NCI-H82 treated with DMSO at 0.1 percent for 48 hours (cell line): Measurements from ENCODE around the gene SNAI1.
"Not testable (repeated sequence)": the region's sequence is repeated elsewhere in the genome, so short reads cannot be mapped to it uniquely, and the experiment has no call there.

Experiments
- DNase-seq: peaks from one replicate; lab custom pipeline; 2025; ENCODE audit not compliant: unreplicated experiment; lab: John Stamatoyannopoulos, UW

Gene SNAI1

DNA sequence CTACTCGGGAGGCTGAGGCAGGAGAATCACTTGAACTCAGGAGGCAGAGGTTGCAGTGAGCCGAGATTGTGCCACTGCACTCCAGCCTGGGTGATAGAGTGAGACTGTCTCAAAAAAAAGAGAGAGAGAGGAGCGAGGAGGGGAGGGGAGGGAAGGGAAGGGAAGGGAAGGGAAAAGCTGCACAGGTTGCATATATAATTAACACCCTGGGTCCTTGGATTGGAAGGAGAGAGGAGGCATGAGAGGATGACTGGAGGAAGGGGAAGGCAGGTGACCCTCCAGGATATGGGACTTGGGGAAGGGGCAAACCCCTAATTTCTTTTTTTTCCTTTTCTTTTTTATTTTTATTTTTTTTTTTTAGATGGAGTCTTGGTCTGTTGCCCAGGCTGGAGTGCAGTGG lies 28.8 kb downstream of the SNAI1 start:
- not testable (repeated sequence) for DNase-seq

DNA sequence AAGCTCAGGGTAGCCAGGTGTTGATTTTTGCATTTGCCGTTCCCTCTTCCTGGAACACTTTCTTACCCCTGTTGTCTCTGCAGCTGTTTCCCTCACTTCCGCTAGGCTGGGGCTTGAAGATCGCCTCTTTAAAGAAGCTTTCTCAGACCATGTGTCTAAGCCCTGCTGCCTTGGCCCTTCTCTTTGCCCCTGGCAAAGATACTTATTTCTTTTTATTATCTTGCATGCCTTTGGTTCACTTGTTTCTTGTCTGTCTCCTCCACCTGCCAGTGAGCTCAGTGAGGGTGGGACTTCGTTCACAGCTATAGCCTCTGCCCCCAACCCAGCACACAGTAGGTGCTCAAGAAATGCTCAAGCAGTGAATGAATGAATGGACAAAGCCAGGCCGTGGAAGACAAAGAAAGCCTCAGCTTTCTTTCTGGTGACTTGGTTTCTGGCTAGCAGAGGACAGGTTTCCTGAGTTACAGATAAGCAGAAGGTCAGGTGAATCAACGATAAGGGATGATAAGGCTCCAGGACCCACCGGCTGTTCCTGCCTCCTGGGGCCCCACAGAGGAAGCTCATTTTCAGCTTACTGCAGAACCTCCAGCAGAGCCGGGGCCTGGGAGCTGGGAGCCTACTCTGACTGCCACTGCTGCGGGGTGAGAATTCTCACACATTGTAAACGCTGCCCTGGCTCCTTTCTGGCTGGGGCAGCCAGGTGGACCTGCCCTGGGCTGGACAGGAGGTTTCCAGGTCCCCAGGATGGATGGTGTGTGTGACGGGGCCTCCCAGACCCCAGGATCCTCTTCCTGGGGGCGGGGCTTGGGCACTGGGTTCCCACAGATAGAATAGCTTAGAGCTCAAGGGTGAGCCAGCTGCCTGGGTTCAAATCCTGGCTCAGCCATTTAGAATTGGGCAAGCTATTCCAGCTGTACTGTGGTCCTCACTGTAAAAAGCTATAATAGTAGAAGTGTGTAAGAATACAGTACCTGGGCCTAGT lies 29.8 kb downstream of the SNAI1 start:
- peak; percentile 28 for DNase-seq

DNA sequence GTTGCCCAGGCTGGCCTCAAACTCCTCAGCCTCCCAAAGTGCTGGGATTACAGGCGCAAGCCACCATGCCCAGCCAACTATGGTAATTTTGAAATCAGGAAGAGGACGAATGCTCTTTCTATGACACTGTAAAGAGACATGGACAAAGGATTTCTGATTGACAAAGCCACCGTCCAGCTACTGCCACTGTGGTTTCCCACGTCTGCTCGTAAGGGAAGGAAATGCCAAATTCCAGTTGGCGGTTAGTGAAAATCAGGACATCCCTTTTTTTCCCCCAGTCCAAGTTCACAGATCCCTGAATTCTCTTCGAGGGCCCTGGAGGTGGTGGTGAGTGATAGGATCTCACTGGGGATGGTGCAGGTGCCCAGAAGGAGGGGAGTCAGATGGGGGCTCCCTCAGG lies 31.2 kb downstream of the SNAI1 start:
- no peak for DNase-seq

DNA sequence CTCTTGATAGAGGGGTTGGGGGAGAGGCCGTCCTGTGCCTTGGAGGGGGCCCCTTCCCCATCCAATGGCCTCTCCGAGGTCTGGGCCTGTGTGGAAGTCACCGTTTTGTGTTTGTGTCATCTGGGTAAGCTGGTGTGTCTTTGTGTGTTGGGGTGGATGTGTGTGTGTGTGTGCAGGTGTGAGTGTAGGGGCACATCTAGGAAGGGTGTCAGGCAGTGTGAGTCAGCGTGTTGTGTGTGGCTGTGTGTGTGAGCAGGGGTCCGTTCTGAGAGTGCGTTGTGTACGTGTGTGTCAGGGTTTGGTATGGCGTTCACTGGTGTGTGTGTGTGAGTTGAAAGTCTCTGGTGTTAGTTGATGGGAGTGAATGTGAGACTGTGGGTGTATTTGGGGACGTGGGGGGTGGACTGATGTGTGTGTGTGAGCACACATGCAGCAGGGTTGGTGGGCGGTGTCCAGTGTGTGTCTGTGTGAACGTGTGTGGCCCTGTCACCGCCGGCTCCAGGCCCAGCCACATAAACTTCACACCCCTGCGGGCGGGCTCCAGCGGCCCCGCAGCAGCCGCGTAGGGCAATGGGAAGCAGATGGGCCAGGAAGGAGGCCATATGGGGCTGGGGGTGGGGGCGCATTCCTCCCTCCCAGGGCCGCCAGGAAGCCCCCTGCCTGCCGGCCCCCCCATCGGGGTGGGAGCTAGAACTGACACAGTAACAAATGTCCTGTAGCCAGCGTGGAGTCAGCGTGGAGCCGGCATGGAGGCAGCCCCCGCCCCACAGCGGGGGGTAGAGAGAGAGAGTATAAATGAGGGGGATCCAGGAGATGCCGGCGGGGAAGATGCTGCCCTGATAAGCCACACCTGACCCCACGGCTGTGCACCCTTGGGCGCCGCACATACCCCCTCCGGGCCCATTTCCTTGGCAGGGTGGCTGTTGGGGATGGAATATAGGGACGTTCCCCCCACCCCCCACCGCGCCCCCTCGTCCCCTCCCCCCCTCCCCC lies 32.1 kb downstream of the SNAI1 start:
- DNase-seq: peak; percentile 85

DNA sequence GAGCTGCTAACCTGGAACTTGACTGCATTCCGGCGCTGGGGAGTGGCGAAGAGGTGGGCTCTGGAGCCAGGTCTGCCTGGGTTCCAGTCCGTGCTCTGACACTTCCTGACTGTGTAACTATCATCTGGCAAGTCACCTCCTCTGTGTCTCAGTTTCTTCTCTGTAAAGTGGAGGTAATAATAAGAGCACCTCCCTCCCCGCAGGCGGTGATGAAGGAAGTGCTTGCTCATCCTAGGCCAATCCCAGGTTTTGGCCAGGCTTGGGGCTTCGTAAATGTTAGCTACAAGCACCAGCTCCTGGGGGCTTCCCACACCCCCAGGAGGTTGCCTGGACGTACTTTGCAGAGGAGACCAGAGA lies 32.8 kb downstream of the SNAI1 start:
- peak; percentile 50 for DNase-seq

DNA sequence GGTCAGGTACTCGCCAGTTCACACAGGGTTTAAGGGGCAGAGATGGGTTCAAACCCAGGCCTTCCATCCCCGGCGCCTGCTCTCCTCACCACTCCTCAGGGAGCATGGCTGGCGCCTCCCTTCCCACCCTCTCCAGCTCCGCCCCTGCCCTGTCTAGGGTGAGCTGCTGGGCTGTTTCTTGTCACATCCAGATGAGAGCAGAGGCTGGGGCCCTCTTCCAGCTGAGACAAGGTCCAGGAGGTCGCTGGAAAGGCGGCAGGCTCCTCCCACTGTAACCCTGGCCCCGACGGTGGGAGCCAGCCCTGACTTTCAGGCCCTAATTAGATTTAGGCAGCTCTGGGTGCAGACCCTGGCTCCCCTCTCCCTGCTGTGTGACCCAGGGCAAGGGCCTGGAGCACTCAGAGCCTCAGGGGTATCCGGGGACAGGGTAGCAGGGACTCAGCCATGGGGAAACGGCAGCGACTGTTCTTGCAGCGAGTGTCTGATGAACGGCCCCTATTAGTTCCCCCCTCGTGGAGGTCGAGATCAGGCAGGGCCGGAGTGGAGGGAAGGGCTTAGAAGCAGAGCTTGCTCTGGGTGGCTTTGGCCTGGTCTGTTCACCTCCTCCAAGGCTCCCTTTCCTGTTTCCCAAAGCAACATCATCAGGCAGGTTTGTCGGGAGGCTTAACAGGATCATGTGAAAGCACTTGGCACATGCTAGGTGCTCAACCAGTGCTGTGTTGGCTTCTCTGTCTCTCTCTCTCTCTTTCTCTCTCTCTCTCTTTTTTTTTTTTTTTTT lies 33.4 kb downstream of the SNAI1 start:
- DNase-seq: peak; percentile 93

DNA sequence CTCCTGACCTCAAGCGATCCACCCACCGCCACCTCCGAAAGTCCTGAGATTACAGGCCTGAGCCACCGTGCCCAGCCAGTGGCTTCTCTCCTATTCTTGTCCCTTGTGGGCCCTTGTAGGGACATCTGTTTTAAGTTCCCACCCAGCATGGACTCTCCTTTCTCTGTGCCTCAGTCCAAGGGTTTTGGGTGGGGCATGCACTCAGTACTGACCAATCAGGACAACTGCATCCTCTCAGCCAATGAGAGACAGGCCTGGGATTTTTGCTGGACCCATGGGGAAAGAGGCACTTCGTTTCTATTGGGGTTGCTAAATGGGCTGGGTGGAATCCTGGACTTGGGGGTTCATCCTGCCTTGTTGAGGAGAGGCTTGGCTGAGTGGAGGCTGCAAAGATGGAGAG lies 34.4 kb downstream of the SNAI1 start:
- DNase-seq: no peak

DNA sequence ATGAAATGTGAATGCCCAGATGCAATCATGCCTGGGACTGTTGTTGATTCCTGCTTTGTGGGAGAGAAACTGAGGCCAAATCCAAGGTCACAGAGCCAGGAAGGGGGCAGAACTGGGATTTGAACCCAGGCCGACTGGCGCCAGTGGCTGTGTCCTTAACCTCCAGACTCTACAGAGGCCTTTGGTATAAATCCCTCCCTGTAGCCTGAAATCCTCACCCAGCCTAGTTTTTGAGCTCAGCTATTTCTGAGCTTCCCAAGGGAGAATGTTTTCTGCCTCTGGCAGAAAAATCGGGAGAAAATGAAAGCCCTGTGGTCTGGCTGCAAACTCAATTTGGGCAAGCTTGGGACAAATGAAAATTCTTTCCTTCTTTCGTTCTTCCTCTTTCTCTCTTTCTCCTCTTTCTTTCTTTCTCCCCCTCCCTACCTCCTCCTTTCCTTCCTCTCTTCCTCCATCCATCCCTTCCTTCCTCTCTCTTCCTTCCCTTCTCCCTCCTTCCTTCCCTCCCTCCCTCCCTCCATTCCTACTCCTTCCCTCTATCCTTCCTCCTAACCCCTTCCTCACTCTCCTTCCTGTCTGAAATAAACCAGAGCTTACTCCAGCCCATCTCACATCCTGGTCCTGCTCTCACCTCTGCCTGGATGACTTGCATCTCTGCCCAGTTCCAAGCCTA lies 34.9 kb downstream of the SNAI1 start:
- DNase-seq: no peak

DNA sequence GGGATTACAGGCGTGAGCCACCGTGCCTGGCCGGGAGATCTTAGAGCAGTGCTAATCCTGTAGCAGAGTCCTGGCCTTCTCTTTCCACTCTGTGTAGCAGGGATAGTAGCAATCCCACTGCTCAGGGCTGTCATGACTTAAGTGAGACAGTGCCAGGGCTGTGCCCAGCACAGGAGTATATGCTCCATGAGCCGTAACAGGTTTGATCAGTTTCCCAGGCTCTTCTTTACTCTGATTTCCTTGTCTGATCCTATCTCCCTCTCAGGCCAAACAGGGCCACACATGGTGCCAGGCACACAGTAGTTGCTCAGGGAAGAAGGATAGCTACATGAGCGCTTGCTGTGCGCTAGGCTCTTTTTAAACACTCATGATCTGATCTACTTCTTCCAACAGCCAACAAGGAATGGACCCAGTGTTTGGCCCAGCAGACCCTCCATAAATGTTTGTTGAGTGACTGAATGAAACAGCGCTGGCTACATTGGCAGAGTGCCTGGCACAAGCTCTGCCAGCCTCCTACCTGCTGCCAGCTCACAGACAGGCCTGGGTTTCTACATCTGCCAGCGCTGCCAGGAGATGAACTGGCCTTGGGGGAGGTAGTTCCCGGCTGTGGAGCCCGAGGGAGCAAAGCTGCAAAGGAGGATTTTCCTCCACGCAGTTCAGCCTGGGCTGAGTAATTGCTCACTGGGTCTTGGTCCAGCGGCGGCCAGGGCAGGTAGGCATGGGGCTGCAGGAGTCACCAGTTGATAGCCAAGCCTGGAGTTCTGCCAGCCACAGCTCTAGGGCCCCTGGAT lies 36.9 kb downstream of the SNAI1 start:
- no peak for DNase-seq

DNA sequence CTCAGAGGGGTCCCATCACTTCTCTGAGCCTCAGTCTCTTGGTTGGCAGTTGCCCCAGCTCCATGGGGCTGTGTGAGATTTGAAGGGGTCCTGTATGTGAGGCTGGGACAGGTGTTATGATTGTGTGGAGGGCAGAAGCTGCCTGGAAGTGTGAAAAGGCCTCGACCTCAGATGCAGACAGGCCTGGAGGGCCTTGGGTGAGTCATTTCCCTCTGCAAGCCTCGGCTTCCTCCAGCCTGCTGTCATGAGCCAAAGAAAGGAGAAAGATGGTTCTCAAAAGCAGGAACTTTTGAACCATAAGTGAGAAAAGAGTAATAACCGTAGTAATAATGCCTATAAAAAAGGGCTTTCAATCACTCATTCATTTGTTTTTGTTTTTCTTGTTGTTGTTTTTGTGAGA lies 37.5 kb downstream of the SNAI1 start:
- no peak for DNase-seq

DNA sequence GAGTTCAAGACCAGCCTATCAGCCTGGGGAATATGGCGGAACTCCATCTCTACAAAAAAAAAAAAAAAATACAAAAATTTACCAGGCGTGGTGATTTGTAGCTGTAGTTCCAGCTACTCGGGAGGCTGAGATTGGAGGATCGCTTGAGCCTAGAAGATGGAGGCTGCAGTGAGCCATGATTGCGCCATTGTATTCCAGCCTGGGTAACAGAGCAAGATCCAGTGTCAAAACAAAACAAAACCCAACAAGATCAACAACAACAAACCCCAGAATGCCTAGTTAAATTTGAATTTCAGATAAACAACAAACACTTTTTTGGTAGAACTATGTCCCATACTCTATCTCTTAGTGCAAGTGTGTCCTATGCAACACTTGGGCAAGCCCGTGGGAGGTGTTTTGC lies 39.9 kb downstream of the SNAI1 start:
- DNase-seq: no peak

DNA sequence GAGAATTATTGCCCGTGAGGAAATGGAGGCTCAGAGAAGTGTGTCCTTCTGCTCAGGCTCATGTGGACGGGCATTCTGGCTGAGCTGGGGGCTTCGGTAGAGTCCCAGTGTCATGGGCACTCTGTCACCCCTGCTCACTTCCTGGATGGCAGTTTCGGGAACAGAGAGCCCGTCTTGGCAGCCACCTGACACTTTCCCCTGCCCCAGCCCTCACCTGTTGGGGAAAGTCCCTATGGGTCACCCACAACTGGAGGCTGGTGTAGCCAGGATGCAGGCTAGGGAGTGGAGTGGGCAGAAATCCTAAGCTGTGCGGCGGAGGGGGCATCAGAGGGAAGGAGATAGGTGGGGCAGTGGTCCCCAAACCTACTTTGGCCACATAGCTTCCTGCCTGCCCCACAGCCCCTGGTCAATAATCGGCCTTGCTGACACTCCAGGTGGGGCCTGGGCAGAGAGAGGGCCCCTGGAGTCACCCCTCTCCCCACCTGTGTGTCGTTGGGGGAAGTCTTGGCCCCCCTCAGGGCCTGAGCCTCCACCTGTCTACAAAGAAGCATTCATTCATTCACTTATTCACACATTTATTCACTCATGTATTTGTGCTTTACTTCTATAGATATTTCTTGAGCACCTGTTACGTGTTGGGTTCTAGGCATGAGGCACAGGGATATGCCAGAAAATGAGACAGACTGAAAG lies 40.5 kb downstream of the SNAI1 start:
- no peak for DNase-seq

DNA sequence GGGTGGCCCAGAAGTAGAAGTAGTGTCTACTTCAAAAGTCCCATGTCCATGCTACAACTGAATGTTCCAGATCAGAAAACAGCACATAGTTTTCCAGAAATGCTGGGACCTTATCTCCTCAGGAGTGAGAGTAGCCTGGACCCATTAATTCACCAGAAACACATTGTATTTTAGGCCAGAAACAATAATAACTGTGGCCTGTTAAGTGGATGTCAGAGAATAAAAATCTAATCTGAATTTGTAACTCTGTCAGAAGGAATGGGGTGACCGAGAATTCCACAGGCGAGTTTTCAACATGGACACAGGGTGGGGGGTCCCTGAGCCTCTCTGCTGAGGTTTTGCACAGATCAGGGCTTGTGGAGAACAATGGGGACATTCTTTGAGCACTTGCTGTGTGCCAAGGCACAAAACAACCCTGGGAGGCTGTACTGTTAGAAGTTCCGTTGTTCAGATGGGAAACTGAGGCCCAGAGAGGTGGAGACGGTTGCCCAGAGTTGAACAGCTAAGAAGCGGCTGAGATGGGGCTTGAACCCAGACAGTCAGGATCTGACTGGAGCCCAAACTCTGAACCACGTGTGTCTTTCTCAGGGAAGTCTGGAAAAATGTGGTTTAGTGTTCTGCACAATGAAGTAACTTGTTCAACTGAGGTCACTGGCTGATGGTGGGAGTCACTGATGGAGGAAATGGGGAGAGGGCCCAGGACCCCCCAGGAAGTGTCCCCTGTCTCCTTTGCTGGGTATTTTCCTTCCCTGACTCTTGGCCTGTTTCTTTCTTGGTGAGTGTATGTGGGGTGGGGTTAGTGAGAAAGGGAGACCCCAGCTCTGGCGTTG lies 44.2 kb downstream of the SNAI1 start:
- no peak for DNase-seq

DNA sequence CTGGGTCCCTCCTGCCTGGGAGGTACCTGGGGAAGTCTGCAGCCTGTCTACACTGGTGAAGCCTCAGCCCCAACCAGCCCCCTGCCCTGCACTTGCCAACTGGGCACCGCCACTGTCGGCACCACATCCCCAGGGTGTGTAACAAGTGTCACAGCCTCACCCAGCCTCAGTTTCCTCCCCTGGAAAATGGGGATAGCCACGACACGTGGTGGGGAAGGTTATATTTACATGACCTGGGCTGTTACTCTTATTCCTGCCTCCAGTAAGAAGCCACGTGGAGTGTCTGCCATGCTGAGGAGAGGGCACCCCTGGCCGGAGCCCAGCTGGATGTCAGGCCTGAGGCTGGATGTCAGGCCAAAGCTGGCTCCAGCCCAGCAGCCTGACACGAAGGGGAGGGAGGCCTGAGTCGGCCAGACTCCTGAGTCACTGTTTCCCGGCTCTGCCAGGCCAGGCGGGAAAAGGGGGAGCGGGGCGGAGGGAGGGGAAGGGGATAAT lies 44.9 kb downstream of the SNAI1 start:
- DNase-seq: no peak

DNA sequence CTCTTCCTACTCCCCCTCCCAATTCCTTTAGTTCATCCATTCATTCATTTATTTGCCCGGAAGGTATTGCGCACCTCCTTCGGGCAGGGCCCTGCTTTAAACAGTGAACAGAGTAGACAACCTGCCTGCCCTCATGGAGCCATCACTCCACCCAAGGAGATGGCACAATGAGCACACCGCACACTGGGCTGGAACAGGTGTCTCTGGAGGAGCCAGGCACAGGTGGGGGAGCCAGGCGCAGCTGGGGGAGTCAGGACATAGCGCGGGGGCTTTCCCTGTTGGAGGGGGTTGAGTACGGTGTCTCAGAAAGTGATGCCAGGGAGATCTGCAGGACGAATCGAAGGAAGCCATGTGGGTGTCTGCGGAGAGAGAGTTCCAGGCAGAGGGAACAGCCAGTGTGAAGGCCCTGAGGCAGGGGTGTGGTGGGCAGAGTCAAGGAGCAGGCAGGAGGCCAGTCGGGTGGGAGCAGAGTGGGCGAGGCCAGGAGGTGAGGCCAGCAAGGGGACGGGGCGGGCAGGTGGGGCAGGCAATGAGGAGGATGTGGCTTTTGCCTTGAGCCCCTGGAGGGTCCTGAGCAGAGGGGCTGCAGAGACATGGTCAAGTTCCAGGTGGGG lies 46.4 kb downstream of the SNAI1 start:
- no peak for DNase-seq

DNA sequence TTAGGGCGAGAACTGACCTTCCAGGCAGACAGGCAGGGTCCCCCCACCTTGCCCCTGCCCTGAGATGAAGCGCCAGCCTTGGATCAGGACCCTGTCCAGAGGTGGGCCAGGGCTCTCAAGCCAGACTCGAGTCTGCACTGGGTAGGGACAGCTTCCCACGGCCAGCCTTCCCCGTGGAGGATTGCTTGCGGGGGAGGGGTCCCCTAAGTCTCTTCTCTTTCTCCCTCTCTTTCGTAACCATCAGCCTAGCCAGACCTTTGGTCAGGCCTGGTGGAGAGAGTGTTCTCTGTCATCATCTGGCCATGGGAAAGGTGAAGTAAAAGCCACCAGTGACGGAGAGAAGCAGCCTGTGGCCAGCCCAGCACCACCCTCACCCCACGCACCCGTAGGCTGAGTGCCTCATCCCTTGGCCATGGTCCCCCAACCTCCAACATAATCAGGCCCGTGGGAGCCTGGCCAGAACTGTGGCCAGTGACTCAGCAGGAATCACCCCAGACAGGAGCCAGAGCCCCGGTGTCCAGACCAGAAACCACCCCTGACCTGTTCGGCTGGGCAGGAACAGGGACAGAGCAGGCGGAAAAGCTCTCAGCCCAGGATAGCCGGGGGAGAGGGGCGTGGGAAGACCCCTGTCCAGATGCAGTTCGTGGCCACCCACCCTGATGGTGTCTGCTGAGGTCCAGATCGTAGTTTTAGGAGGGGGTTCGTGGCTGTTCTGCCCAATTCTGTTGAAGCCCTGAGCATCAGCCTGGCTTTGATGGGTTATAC lies 47.1 kb downstream of the SNAI1 start:
- no peak for DNase-seq
